Type B pancreatic cell (in vitro differentiated cells): ENCODE data around the gene TOE1. TPM values are rescaled to one million over a fixed set of nuclear protein-coding genes. Genes with fewer than 3 reads are reported as not detected.
"Not testable (repeated sequence)": the region's sequence is repeated elsewhere in the genome, so short reads cannot be mapped to it uniquely, and the experiment has no call there.

ENCODE experiments used
- DNase-seq: peaks from one replicate; pipeline ENCODE4 v3.0.0; 2021; ENCODE audit warnings: mixed read lengths; ENCODE audit not compliant: unreplicated experiment; ENCODE audit errors: extremely low spot score
- H3K27ac Mint-ChIP-seq: 2 replicates; pipeline ENCODE4 v1.8.0; 2021; ENCODE audit warnings: mild to moderate bottlenecking, mixed read lengths
- H3K27me3 Mint-ChIP-seq: 2 replicates; pipeline ENCODE4 v1.8.0; 2021; ENCODE audit warnings: mixed read lengths
- H3K36me3 Mint-ChIP-seq: 2 replicates; pipeline ENCODE4 v1.8.0; 2021; ENCODE audit warnings: mixed read lengths
- H3K4me1 Mint-ChIP-seq: one replicate; pipeline ENCODE4 v1.8.0; 2021; ENCODE audit warnings: mixed read lengths; ENCODE audit not compliant: unreplicated experiment
- H3K4me3 Mint-ChIP-seq: 2 replicates; pipeline ENCODE4 v1.8.0; 2021; ENCODE audit warnings: mild to moderate bottlenecking, mixed read lengths
- H3K9me3 Mint-ChIP-seq: 2 replicates; pipeline ENCODE4 v1.8.0; 2021; ENCODE audit warnings: mixed read lengths
- CTCF ChIP-seq: fragments of 200-600 bp; sonication (generic); conservative IDR thresholded peaks from 2 replicates; pipeline ENCODE4 v1.5.0; 2021; ENCODE audit warnings: antibody characterized with exemption, mild to moderate bottlenecking
- total RNA-seq: library from RNA; stranded (reverse); gene quantifications from 2 replicates; pipeline ENCODE4 v1.2.1, GENCODE V29; 2021; ENCODE audit warnings: low replicate concordance

The TOE1 gene
- total RNA-seq, 1 donor from 2014 or later = 12.6 TPM

DNA sequence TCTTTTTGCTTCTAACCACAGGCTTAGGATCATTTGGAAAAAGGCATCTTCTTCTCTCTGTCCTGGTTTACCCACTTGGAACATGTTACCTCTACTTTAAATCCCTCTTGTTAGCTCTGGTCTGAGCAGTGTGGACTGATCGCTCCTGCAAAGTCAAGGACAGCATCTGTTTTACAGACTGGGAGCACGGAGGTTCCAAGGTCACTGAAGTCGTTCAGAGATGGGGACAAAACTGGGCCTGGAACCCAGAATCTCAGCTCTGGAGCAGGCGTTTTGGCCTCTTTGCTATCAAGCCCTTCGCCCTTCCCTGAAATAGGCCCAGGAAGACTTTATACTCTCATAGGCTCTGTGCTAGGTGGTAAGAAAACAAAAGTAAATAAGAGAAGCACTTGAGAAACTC is 11.5 kb downstream of the TOE1 start:
- H3K36me3 Mint-ChIP-seq = no peaks in the 10 kb centered on the region
- DNase-seq = no peak
- no peaks in the 10 kb centered on the region for H3K9me3 Mint-ChIP-seq
- no peak for TF ChIP-seq CTCF
- no peak overlapping the region for H3K27ac Mint-ChIP-seq
- H3K27me3 Mint-ChIP-seq = no peaks in the 10 kb centered on the region
- no peak overlapping the region for H3K4me3 Mint-ChIP-seq
- H3K4me1 Mint-ChIP-seq = peaks cover 21% of the 10 kb centered on the region

GRCh38 chr1:45353685-45354084 is 13.7 kb downstream of the TOE1 start:
- Mint-ChIP-seq H3K9me3 (no peaks in the 10 kb centered on the region), H3K27me3 (no peaks in the 10 kb centered on the region), H3K4me1 (peaks cover 14% of the 10 kb centered on the region)

DNA sequence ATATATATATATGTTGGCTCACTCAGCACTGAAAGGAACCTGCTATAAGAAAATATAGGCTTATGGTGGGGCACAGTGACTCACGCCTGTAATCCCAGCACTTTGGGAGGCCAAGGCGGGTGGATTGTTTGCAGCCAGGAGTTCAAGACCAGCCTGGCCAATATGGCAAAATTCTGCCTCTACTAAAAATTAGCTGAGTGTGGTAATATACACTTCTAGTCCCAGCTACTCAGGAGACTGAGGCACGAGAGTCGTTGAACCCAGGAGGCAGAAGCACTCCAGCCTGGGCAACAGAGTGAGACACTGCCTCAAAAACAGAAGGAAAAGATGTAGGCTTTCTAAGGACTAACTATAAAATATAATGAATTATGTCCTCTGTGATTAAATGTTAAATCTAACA is 14.9 kb downstream of the TOE1 start:
- Mint-ChIP-seq H3K27me3 (no peaks in the 10 kb centered on the region), H3K36me3 (no peaks in the 10 kb centered on the region), H3K4me1 (peaks cover 8% of the 10 kb centered on the region), H3K27ac (no peak overlapping the region), H3K9me3 (no peaks in the 10 kb centered on the region), H3K4me3 (no peak overlapping the region)
- no peak for TF ChIP-seq CTCF
- no peak for DNase-seq

More at GRCh38 chr1:45353685-45354084, 13.7 kb downstream of the TOE1 start:
- TF ChIP-seq CTCF = no peak
- no peaks in the 10 kb centered on the region for H3K36me3 Mint-ChIP-seq
- no peak overlapping the region for H3K4me3 Mint-ChIP-seq
- no peak for DNase-seq
- no peak overlapping the region for H3K27ac Mint-ChIP-seq

DNA sequence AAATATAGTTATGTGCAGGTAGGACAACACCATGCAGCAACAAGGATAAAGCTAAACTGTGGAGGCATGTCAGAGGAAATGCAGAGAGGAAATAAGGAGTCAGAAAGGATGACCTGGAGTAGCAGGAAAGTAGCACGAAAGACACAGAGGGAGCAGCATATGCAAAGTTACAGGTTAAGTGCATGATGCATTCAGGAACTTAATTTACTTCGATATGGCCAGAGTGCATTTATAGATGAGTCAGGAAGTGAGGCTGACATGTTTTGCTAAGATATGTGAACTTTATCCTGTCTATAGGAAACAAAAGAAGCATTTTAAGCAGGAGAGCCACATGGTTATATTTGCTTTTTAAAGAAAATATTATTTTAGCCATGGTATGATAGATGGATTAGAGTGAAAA is 15.7 kb downstream of the TOE1 start:
- Mint-ChIP-seq H3K9me3 (no peaks in the 10 kb centered on the region), H3K27ac (no peak overlapping the region), H3K27me3 (no peaks in the 10 kb centered on the region), H3K4me1 (peaks cover 13% of the 10 kb centered on the region), H3K4me3 (no peak overlapping the region), H3K36me3 (no peaks in the 10 kb centered on the region)
- DNase-seq = no peak
- TF ChIP-seq CTCF = no peak

- peaks cover 13% of the 10 kb centered on the region for H3K4me1 Mint-ChIP-seq
- no peaks in the 10 kb centered on the region for H3K27me3 Mint-ChIP-seq
- TF ChIP-seq CTCF = no peak
- DNase-seq = no peak
- no peak overlapping the region for H3K4me3 Mint-ChIP-seq
- H3K27ac Mint-ChIP-seq = no peak overlapping the region
- H3K9me3 Mint-ChIP-seq = no peaks in the 10 kb centered on the region
- no peaks in the 10 kb centered on the region for H3K36me3 Mint-ChIP-seq
Observed at GRCh38 chr1:45356186-45356585, 16.2 kb downstream of the TOE1 start.

DNA sequence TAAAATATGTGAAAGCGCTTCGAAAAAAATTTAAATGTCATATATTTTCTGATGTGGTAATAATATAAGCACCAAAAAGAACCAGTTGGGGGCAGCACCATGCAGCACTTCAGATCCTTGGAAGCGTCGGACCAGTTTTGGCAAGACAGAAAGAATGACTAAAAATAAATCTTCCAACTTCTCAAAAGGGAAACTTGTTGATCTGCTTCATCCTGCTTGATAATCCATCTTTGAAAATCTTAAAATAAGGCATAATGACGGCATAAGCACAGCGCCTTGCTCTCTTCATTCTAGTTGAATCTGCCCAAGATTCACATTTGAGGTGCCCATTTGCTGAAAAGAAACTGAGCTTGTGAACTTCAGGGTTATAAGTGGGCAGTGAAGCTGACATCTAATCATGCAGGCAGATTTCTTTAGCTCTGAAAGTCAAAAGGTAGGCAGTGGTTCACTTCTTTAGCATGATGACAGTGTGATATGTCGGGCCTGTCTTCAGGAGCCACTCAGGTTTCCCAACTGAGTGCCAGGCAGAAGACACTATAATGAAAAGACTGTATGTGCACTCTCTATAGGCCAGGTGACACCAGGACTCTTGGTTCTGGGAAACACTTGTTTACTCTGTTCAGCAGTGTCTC is 20.0 kb downstream of the TOE1 start:
- Mint-ChIP-seq H3K27me3 (no peaks in the 10 kb centered on the region), H3K27ac (peak overlapping the region; percentile 67), H3K36me3 (no peaks in the 10 kb centered on the region), H3K4me1 (peaks cover 13% of the 10 kb centered on the region), H3K9me3 (no peaks in the 10 kb centered on the region), H3K4me3 (no peak overlapping the region)
- peak; percentile 81 for TF ChIP-seq CTCF
- DNase-seq = no peak

GRCh38 chr1:45360981-45361380 is 21.0 kb downstream of the TOE1 start:
- not testable (repeated sequence) for H3K27ac Mint-ChIP-seq, H3K9me3 Mint-ChIP-seq, H3K4me3 Mint-ChIP-seq, DNase-seq, H3K27me3 Mint-ChIP-seq, H3K36me3 Mint-ChIP-seq
- peaks cover 11% of the 10 kb centered on the region for H3K4me1 Mint-ChIP-seq
